Mesendoderm (in vitro differentiated cells): Measurements from ENCODE around the gene HSPB3.
"Not testable (repeated sequence)": the region's sequence is repeated elsewhere in the genome, so short reads cannot be mapped to it uniquely, and the experiment has no call there.

Source experiments
- DNase-seq: peaks from one replicate; pipeline ENCODE4 v3.0.0; 2013
- H2AK5ac ChIP-seq: 2 replicates; pipeline ENCODE4 v1.6.1; 2013; ENCODE audit warnings: low read length, inconsistent platforms
- H2BK120ac ChIP-seq: 2 replicates; pipeline ENCODE4 v1.6.1; 2013; ENCODE audit warnings: low read depth, mild to moderate bottlenecking, low read length, moderate library complexity, mixed read lengths
- H2BK15ac ChIP-seq: replicated peaks from 2 replicates; pipeline ENCODE4 v1.6.1; 2013; ENCODE audit warnings: low read depth, mild to moderate bottlenecking, moderate library complexity
- H2BK5ac ChIP-seq: 2 replicates; pipeline ENCODE4 v1.6.1; 2013; ENCODE audit warnings: low read length, inconsistent platforms
- H3K18ac ChIP-seq: 2 replicates; pipeline ENCODE4 v1.6.1; 2013; ENCODE audit warnings: mild to moderate bottlenecking, low read length, mixed read lengths
- H3K23ac ChIP-seq: one replicate; pipeline ENCODE4 v1.6.1; 2013; ENCODE audit warnings: low read length
- H3K27ac ChIP-seq: 2 replicates; pipeline ENCODE4 v1.5.1; 2013; ENCODE audit warnings: low read depth, mild to moderate bottlenecking, inconsistent platforms, low read length, moderate library complexity
- H3K27me3 ChIP-seq: 2 replicates; pipeline ENCODE4 v1.6.1; 2013; ENCODE audit warnings: low read length, control low read depth, mild to moderate bottlenecking, inconsistent platforms; ENCODE audit not compliant: insufficient read depth, poor library complexity
- H3K36me3 ChIP-seq: 2 replicates; pipeline ENCODE4 v1.6.1; 2013; ENCODE audit warnings: low read length, inconsistent platforms; ENCODE audit not compliant: control insufficient read depth, insufficient read depth
- H3K4ac ChIP-seq: one replicate; pipeline ENCODE4 v1.6.1; 2013; ENCODE audit warnings: low read depth, mild to moderate bottlenecking, low read length, moderate library complexity
- H3K4me1 ChIP-seq: 2 replicates; pipeline ENCODE4 v1.6.1; 2013; ENCODE audit warnings: low read depth, low read length, inconsistent platforms; ENCODE audit not compliant: control insufficient read depth
- H3K4me2 ChIP-seq: 2 replicates; pipeline ENCODE4 v1.6.1; 2013; ENCODE audit warnings: low read length
- H3K4me3 ChIP-seq: 2 replicates; pipeline ENCODE4 v1.5.1; 2013; ENCODE audit warnings: mild to moderate bottlenecking, low read length
- H3K56ac ChIP-seq: one replicate; pipeline ENCODE4 v1.6.1; 2013; ENCODE audit warnings: low read length
- H3K79me1 ChIP-seq: 2 replicates; pipeline ENCODE4 v1.6.1; 2013; ENCODE audit warnings: low read length, inconsistent platforms
- H3K79me2 ChIP-seq: 2 replicates; pipeline ENCODE4 v1.6.1; 2013; ENCODE audit warnings: mild to moderate bottlenecking, low read length; ENCODE audit not compliant: control insufficient read depth, insufficient read depth
- H3K9ac ChIP-seq: 2 replicates; pipeline ENCODE4 v1.6.1; 2013; ENCODE audit warnings: low read length, inconsistent platforms
- H4K5ac ChIP-seq: one replicate; pipeline ENCODE4 v1.6.1; 2013; ENCODE audit warnings: low read length
- H4K8ac ChIP-seq: one replicate; pipeline ENCODE4 v1.6.1; 2013; ENCODE audit warnings: low read depth, mild to moderate bottlenecking, control low read depth, low read length, moderate library complexity
- WGBS: extraction: QIAGEN DNeasy Blood & Tissue Kit; methylation state at CpG from one replicate; pipeline ENCODE4 v1.1.7; 2013; ENCODE audit warnings: low lambda C conversion rate, missing lambda C conversion rate; ENCODE audit not compliant: insufficient coverage; ENCODE audit errors: extremely low coverage; 5-methylcytosine and 5-hydroxymethylcytosine counted together

HSPB3 gene

GRCh38 chr5:54419573-54420423, 35.7 kb upstream of the HSPB3 start:
- DNase-seq, result peak; percentile 48
- H3K79me1 ChIP-seq, H3K56ac ChIP-seq: not testable (repeated sequence)

GRCh38 chr5:54420511-54420910, 35.0 kb upstream of the HSPB3 start:
- H4K8ac ChIP-seq, H3K79me1 ChIP-seq, H3K56ac ChIP-seq, H3K4me3 ChIP-seq, H3K9ac ChIP-seq, H3K79me2 ChIP-seq, H3K4me2 ChIP-seq, DNase-seq, H3K4me1 ChIP-seq, H4K5ac ChIP-seq, H3K23ac ChIP-seq, H3K18ac ChIP-seq, H2AK5ac ChIP-seq, H2BK5ac ChIP-seq, H2BK15ac ChIP-seq, H3K27me3 ChIP-seq, H3K4ac ChIP-seq, H3K27ac ChIP-seq, H2BK120ac ChIP-seq, H3K36me3 ChIP-seq: not testable (repeated sequence)
- no CpG with 5 or more reads among the region's 30 CpGs for WGBS

More at GRCh38 chr5:54419573-54420423, 35.7 kb upstream of the HSPB3 start:
- H4K8ac ChIP-seq, H2BK15ac ChIP-seq, H2AK5ac ChIP-seq, H3K4me3 ChIP-seq, H3K9ac ChIP-seq, H3K79me2 ChIP-seq, H3K23ac ChIP-seq, H3K4me1 ChIP-seq, H2BK5ac ChIP-seq, H3K4me2 ChIP-seq, H3K27ac ChIP-seq, H3K4ac ChIP-seq, H4K5ac ChIP-seq, H3K27me3 ChIP-seq, H3K18ac ChIP-seq, H2BK120ac ChIP-seq, H3K36me3 ChIP-seq: not testable (repeated sequence)
- WGBS, result no CpG with 5 or more reads among the region's 10 CpGs

- H2BK120ac ChIP-seq, result no peak overlapping the region
- no peak overlapping the region for H3K23ac ChIP-seq
- no peak for DNase-seq
- no peak overlapping the region for H2AK5ac ChIP-seq
- H2BK15ac ChIP-seq, result no peak overlapping the region
- no peak overlapping the region for H3K4me2 ChIP-seq
- H3K27ac ChIP-seq, result no peak overlapping the region
- no peak overlapping the region for H3K18ac ChIP-seq
- no peaks in the 10 kb centered on the region for H3K4me1 ChIP-seq
- no peaks in the 10 kb centered on the region for H3K36me3 ChIP-seq
- no peak overlapping the region for H2BK5ac ChIP-seq
- H3K9ac ChIP-seq, result no peak overlapping the region
- H3K27me3 ChIP-seq, result no peaks in the 10 kb centered on the region
- H3K79me2 ChIP-seq, result no peaks in the 10 kb centered on the region
- no peak overlapping the region for H4K8ac ChIP-seq
- WGBS, result no CpG with 5 or more reads among the region's 3 CpGs
- no peak overlapping the region for H4K5ac ChIP-seq
- H3K56ac ChIP-seq, result no peak overlapping the region
- H3K4ac ChIP-seq, result no peak overlapping the region
- H3K4me3 ChIP-seq, result no peak overlapping the region
- H3K79me1 ChIP-seq, result no peaks in the 10 kb centered on the region
Observed at GRCh38 chr5:54421976-54422375, 33.5 kb upstream of the HSPB3 start.

GRCh38 chr5:54425258-54425657, 30.2 kb upstream of the HSPB3 start:
- no peaks in the 10 kb centered on the region for H3K36me3 ChIP-seq
- no peak overlapping the region for H3K18ac ChIP-seq
- no peak overlapping the region for H2BK5ac ChIP-seq
- no peak overlapping the region for H2AK5ac ChIP-seq
- H3K9ac ChIP-seq, result no peak overlapping the region
- no peak overlapping the region for H3K4ac ChIP-seq
- no peak overlapping the region for H3K56ac ChIP-seq
- no peak overlapping the region for H4K8ac ChIP-seq
- no peaks in the 10 kb centered on the region for H3K79me1 ChIP-seq
- no peaks in the 10 kb centered on the region for H3K4me1 ChIP-seq
- DNase-seq, result no peak
- no CpG with 5 or more reads among the region's 2 CpGs for WGBS
- no peak overlapping the region for H2BK120ac ChIP-seq
- no peak overlapping the region for H3K4me3 ChIP-seq
- H3K27me3 ChIP-seq, result no peaks in the 10 kb centered on the region
- no peak overlapping the region for H3K27ac ChIP-seq
- H3K23ac ChIP-seq, result no peak overlapping the region
- H4K5ac ChIP-seq, result no peak overlapping the region
- no peak overlapping the region for H3K4me2 ChIP-seq
- no peaks in the 10 kb centered on the region for H3K79me2 ChIP-seq
- H2BK15ac ChIP-seq, result no peak overlapping the region

GRCh38 chr5:54426209-54426608, 29.3 kb upstream of the HSPB3 start:
- H3K79me2 ChIP-seq, result no peaks in the 10 kb centered on the region
- H3K4me2 ChIP-seq, result no peak overlapping the region
- no peak overlapping the region for H3K18ac ChIP-seq
- no peak for DNase-seq
- H3K36me3 ChIP-seq, result no peaks in the 10 kb centered on the region
- H2BK15ac ChIP-seq, result no peak overlapping the region
- H2BK120ac ChIP-seq, result no peak overlapping the region
- no peak overlapping the region for H3K4ac ChIP-seq
- H3K23ac ChIP-seq, result no peak overlapping the region
- H3K79me1 ChIP-seq, result no peaks in the 10 kb centered on the region
- no peak overlapping the region for H4K5ac ChIP-seq
- WGBS, result no CpG with 5 or more reads among the region's 1 CpG
- H3K56ac ChIP-seq, result no peak overlapping the region
- H4K8ac ChIP-seq, result no peak overlapping the region
- H3K4me1 ChIP-seq, result no peaks in the 10 kb centered on the region
- no peaks in the 10 kb centered on the region for H3K27me3 ChIP-seq
- no peak overlapping the region for H3K27ac ChIP-seq
- H3K4me3 ChIP-seq, result no peak overlapping the region
- H2AK5ac ChIP-seq, result no peak overlapping the region
- no peak overlapping the region for H2BK5ac ChIP-seq
- H3K9ac ChIP-seq, result no peak overlapping the region

GRCh38 chr5:54434650-54435049, 20.8 kb upstream of the HSPB3 start:
- not testable (repeated sequence) for H3K27ac ChIP-seq, H2AK5ac ChIP-seq, H3K4me3 ChIP-seq, DNase-seq, H3K4me1 ChIP-seq, H4K8ac ChIP-seq, H3K4me2 ChIP-seq, H3K79me1 ChIP-seq, H3K23ac ChIP-seq, H3K4ac ChIP-seq, H3K56ac ChIP-seq, H3K79me2 ChIP-seq, H2BK5ac ChIP-seq, H3K9ac ChIP-seq, H4K5ac ChIP-seq, H3K27me3 ChIP-seq, H3K18ac ChIP-seq, H2BK15ac ChIP-seq, H3K36me3 ChIP-seq, H2BK120ac ChIP-seq
- no CpG with 5 or more reads among the region's 2 CpGs for WGBS
